Endothelial cell of coronary artery (primary cell): ENCODE measurements around the gene RAD23B. TPM values are rescaled to one million over a fixed set of nuclear protein-coding genes. Genes with fewer than 3 reads are reported as not detected.

Experiments used
- total RNA-seq: library from RNA; depleted of rRNA; stranded (reverse); fragments of >200 nt; gene quantifications from 2 replicates; pipeline ENCODE4 v1.2.3, GENCODE V29; 2014

Gene RAD23B
- total RNA-seq: 76.9 and 93.1 TPM in 2 replicates

DNA sequence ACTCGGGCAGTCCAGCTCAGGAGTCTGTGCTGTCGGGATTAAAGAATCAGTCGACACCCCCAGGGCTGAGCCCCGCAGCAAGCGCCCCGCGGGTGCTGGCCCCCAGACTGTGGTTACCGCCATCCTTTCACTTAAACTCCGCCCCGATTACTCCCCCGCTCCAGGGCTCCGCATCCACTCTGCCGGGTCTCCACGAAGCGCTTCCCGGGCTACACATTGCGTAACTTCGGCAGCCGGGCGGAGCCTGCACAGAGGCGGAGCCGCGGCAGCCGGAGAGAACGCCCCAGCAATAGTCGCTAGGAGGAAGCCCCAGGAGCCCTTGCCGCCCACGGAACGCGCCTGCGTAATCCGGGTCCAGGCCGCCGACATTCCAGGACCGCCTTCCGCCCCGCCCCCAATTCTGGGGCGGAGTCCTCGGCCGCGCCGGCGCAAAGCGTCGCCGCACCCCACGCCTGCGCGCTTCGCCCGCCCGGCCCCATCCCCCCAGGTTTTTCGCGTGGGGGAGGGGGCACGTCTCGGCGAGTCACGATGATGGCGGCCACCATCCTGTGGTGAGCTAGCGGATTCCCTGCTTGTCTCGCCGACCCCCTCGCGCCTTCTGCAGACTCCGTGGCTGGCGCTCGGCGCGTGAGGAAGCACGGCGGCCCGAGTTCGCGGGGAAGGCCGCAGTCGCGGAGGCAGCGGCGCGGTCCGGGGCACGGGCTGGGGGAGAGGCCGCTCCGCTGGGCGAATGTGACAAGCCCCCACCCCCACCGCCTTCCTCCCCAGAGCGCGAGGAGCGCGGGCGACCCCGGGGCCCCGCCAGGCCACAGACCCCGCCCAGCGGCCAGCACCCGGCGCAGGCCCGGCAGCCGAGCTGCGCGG, at the start of gene RAD23B:
Gene RAD23B (plus strand): TSS at position 521 of the 864 bp plus-strand sequence. CDS start 351 bp downstream, outside the sequence.

Other genes starting within 250 kb of the RAD23B start
- 0.45 and 3.8 TPM in 2 replicates for gene KLF4, start 206.5 kb downstream of the RAD23B start, total RNA-seq